H1 (cell line): ENCODE results near the gene FOXI3. TPM values are rescaled to one million over a fixed set of nuclear protein-coding genes. Genes with fewer than 3 reads are reported as not detected.

Experiments used
- CTCF ChIA-PET: fragments of 300-600 bp; sonication (Branson Sonifier 250); formaldehyde crosslinking; loops from one replicate; lab custom pipeline; 2021; ENCODE audit not compliant: partially characterized antibody; lab: Charles Lee
- POLR2A ChIA-PET: fragments of 300-600 bp; sonication (Branson Sonifier 250); formaldehyde crosslinking; loops from one replicate; lab custom pipeline; 2021; ENCODE audit warnings: inconsistent platforms; ENCODE audit not compliant: partially characterized antibody; lab: Charles Lee
- DNase-seq, 2 experiments: peaks; one replicate each; pipeline versions ENCODE4 v3.0.0 to v3.0.0-alpha.2; 2010 to 2022; ENCODE audit warnings: low spot score in 2 of 2, low read depth in 1 of 2, mixed read lengths in 1 of 2
- FAIRE-seq: peaks from 2 replicates; lab custom pipeline; 2011; peaks lifted over from hg19 to GRCh38; lab: Jason Lieb, UNC
- H2AFZ ChIP-seq: 2 replicates; pipeline ENCODE4 v1.8.1; 2012; ENCODE audit warnings: low read length, inconsistent platforms
- H2AK5ac ChIP-seq: 2 replicates; pipeline ENCODE4 v1.6.1; 2013; ENCODE audit warnings: low read depth, low read length
- H2BK120ac ChIP-seq: replicated peaks from 2 replicates; pipeline ENCODE3; 2013; ENCODE audit warnings: low read depth, low read length, inconsistent platforms
- H2BK12ac ChIP-seq: 2 replicates; pipeline ENCODE4 v1.6.1; 2013; ENCODE audit warnings: low read depth, low read length
- H2BK15ac ChIP-seq: 2 replicates; pipeline ENCODE4 v1.6.1; 2013; ENCODE audit warnings: low read length
- H2BK20ac ChIP-seq: 2 replicates; pipeline ENCODE4 v1.6.1; 2013; ENCODE audit warnings: low read length
- H2BK5ac ChIP-seq: 2 replicates; pipeline ENCODE4 v1.6.1; 2013; ENCODE audit warnings: low read depth, low read length
- H3K14ac ChIP-seq: 2 replicates; pipeline ENCODE4 v1.6.1; 2013; ENCODE audit warnings: inconsistent platforms; ENCODE audit not compliant: insufficient read length
- H3K18ac ChIP-seq: 2 replicates; pipeline ENCODE4 v1.6.1; 2013; ENCODE audit warnings: low read length; ENCODE audit errors: extremely low read depth
- H3K23ac ChIP-seq: 2 replicates; pipeline ENCODE4 v1.6.1; 2013; ENCODE audit warnings: inconsistent platforms; ENCODE audit not compliant: insufficient read length
- H3K23me2 ChIP-seq: 2 replicates; pipeline ENCODE4 v1.6.1; 2013; ENCODE audit warnings: low read depth, low read length
- H3K27ac ChIP-seq: 2 replicates; pipeline ENCODE4 v1.6.1; 2011; ENCODE audit warnings: low read depth, low read length, inconsistent platforms
- H3K27me3 ChIP-seq, 4 experiments: replicated peaks in 1 of 4; 1 replicate in 1 of 4; 2 replicates in 3 of 4; pipeline versions ENCODE4 v1.6.1 to v1.8.1; 2011 to 2013; ENCODE audit warnings: low read length in 3 of 4, mild to moderate bottlenecking in 3 of 4, inconsistent platforms in 2 of 4, mixed read lengths in 2 of 4, moderate library complexity in 1 of 4; ENCODE audit not compliant: control insufficient read depth in 3 of 4, insufficient read depth in 3 of 4; ENCODE audit errors: extremely low read depth in 1 of 4
- H3K36me3 ChIP-seq, 4 experiments: 2 replicates each; pipeline versions ENCODE4 v1.6.1 to v1.8.1; 2011 to 2013; ENCODE audit warnings: mild to moderate bottlenecking in 4 of 4, low read length in 3 of 4, moderate library complexity in 2 of 4, control low read depth in 1 of 4, inconsistent platforms in 1 of 4; ENCODE audit not compliant: insufficient read depth in 4 of 4, control insufficient read depth in 2 of 4
- H3K4ac ChIP-seq: replicated peaks from 2 replicates; pipeline ENCODE3; 2013; ENCODE audit warnings: low read length, low read depth, mixed read lengths, inconsistent platforms; ENCODE audit not compliant: insufficient read length
- H3K4me1 ChIP-seq, 4 experiments: replicated peaks in 1 of 4; 1 replicate in 1 of 4; 2 replicates in 3 of 4; pipeline versions ENCODE4 v1.6.1 to v1.8.1; 2011 to 2013; ENCODE audit warnings: low read length in 3 of 4, inconsistent platforms in 2 of 4, mixed read lengths in 1 of 4; ENCODE audit not compliant: insufficient read depth in 4 of 4, control insufficient read depth in 3 of 4
- H3K4me2 ChIP-seq, 2 experiments: 2 replicates each; pipeline versions ENCODE4 v1.6.1 to v1.8.1; 2011 to 2013; ENCODE audit warnings: low read depth in 2 of 2, low read length in 2 of 2, control low read depth in 1 of 2, inconsistent platforms in 1 of 2, mild to moderate bottlenecking in 1 of 2; ENCODE audit not compliant: insufficient read depth in 1 of 2
- H3K4me3 ChIP-seq, 4 experiments: fragments of 200-600, 300-600 bp in 1 of 4; sonication (generic), shearing (Covaris generic), sonication (Bioruptor Twin) in 1 of 4; 2 replicates each; pipeline versions ENCODE4 v1.5.1 to v1.8.1; 2011 to 2016; ENCODE audit warnings: low read length in 4 of 4, low read depth in 3 of 4, control low read depth in 2 of 4, inconsistent platforms in 2 of 4, mild to moderate bottlenecking in 2 of 4, mixed read lengths in 1 of 4, moderate library complexity in 1 of 4; ENCODE audit not compliant: insufficient read depth in 2 of 4; ENCODE audit errors: extremely low read depth in 1 of 4
- H3K56ac ChIP-seq: replicated peaks from 2 replicates; pipeline ENCODE3; 2013; ENCODE audit warnings: low read depth, mild to moderate bottlenecking, mixed read lengths, low read length, inconsistent platforms; ENCODE audit not compliant: insufficient read length
- H3K79me1 ChIP-seq: 2 replicates; pipeline ENCODE4 v1.6.1; 2013; ENCODE audit warnings: low read depth, low read length, control low read depth
- H3K79me2 ChIP-seq, 2 experiments: 2 replicates each; pipeline versions ENCODE4 v1.6.1 to v1.8.1; 2012 to 2013; ENCODE audit warnings: low read length in 2 of 2, mild to moderate bottlenecking in 2 of 2, inconsistent platforms in 1 of 2; ENCODE audit not compliant: insufficient read depth in 2 of 2, control insufficient read depth in 1 of 2
- H3K9ac ChIP-seq, 4 experiments: replicated peaks in 1 of 4; 1 replicate in 1 of 4; 2 replicates in 3 of 4; pipeline versions ENCODE4 v1.6.1 to v1.8.1; 2011 to 2013; ENCODE audit warnings: low read depth in 3 of 4, low read length in 3 of 4, control low read depth in 2 of 4, mild to moderate bottlenecking in 2 of 4, moderate library complexity in 2 of 4, inconsistent platforms in 1 of 4; ENCODE audit errors: extremely low read depth in 1 of 4
- H3K9me3 ChIP-seq, 2 experiments: 2 replicates each; pipeline versions ENCODE4 v1.6.1 to v1.8.1; 2012 to 2013; ENCODE audit warnings: mild to moderate bottlenecking in 2 of 2, moderate library complexity in 2 of 2, control low read depth in 1 of 2, inconsistent platforms in 1 of 2, low read depth in 1 of 2, low read length in 1 of 2, mixed read lengths in 1 of 2; ENCODE audit not compliant: insufficient read depth in 2 of 2
- H4K20me1 ChIP-seq, 2 experiments: replicated peaks in 1 of 2; 2 replicates each; pipeline versions ENCODE3 to v1.8.1; 2011 to 2013; ENCODE audit warnings: inconsistent platforms in 2 of 2, low read length in 2 of 2, mild to moderate bottlenecking in 1 of 2; ENCODE audit not compliant: insufficient read depth in 2 of 2, control insufficient read depth in 1 of 2
- H4K5ac ChIP-seq: 2 replicates; pipeline ENCODE4 v1.6.1; 2013; ENCODE audit warnings: low read length, low read depth, mixed read lengths, inconsistent platforms; ENCODE audit not compliant: insufficient read length
- H4K8ac ChIP-seq: 2 replicates; pipeline ENCODE4 v1.8.0; 2013; ENCODE audit warnings: mild to moderate bottlenecking, moderate library complexity, low read length, inconsistent platforms; ENCODE audit not compliant: insufficient read depth; ENCODE audit errors: extremely low read depth
- H4K91ac ChIP-seq: replicated peaks from 2 replicates; pipeline ENCODE3; 2013; ENCODE audit warnings: low read length, mixed read lengths, inconsistent platforms; ENCODE audit not compliant: insufficient read length
- ATF3 ChIP-seq: IDR thresholded peaks from 2 replicates; pipeline ENCODE4 v1.6.1; 2011; ENCODE audit warnings: low read depth, mild to moderate bottlenecking, low read length; ENCODE audit not compliant: insufficient read depth
- BACH1 ChIP-seq: IDR thresholded peaks from 2 replicates; pipeline ENCODE4 v1.6.1; 2012; ENCODE audit warnings: low read length, improper control_type of control experiment
- MAFK ChIP-seq: IDR thresholded peaks from 2 replicates; pipeline ENCODE4 v1.6.1; 2012; ENCODE audit warnings: low read depth, mild to moderate bottlenecking, improper control_type of control experiment, low read length
- MAX ChIP-seq: IDR thresholded peaks from 2 replicates; pipeline ENCODE4 v1.6.1; 2012; ENCODE audit warnings: inconsistent platforms
- RXRA ChIP-seq: IDR thresholded peaks from 2 replicates; pipeline ENCODE4 v1.6.1; 2011; ENCODE audit warnings: low read depth, mild to moderate bottlenecking, low read length, moderate library complexity; ENCODE audit not compliant: insufficient read depth
- TEAD4 ChIP-seq: IDR thresholded peaks from 2 replicates; pipeline ENCODE4 v1.6.1; 2012; ENCODE audit warnings: low read depth, low read length, inconsistent platforms, mixed read lengths
- USF2 ChIP-seq: IDR thresholded peaks from 2 replicates; pipeline ENCODE4 v1.6.1; 2011; ENCODE audit warnings: low read length, improper control_type of control experiment
- whole genome bisulfite sequencing, 2 experiments: shearing (Covaris generic) in 1 of 2; methylation state at CpG; one replicate each; pipeline versions ENCODE4 v1.1.6 to v1.1.7; 2013 to 2015; ENCODE audit warnings: low lambda C conversion rate in 2 of 2, mixed read lengths in 2 of 2, inconsistent platforms in 1 of 2, low coverage in 1 of 2, missing lambda C conversion rate in 1 of 2; ENCODE audit not compliant: insufficient replicate concordance in 2 of 2, insufficient coverage in 1 of 2, insufficient read length in 1 of 2; ENCODE audit errors: extremely low coverage in 1 of 2, missing lambda C conversion rate in 1 of 2; 5-methylcytosine and 5-hydroxymethylcytosine counted together
- polyA plus RNA-seq, 7 experiments: library from polyadenylated mRNA; depleted of rRNA in 3 of 7; stranded (reverse) in 5 of 7; unstranded in 2 of 7; fragments of >200 nt in 5 of 7; fragments of 200-250 nt in 2 of 7; gene quantifications; 1 replicate in 5 of 7; 2 replicates in 1 of 7; 4 replicates in 1 of 7; pipeline versions ENCODE4 v1.2.1 to v1.2.3, GENCODE V29; 2011 to 2013; ENCODE audit warnings: missing spikeins in 2 of 7, mixed read lengths in 2 of 7
- total RNA-seq: library from RNA; stranded (reverse); fragmentation: NEBNext Ultra II Directional; extraction: Animal tissue kit (Norgen Biotek cat#: 25700); gene quantifications from 2 replicates; pipeline ENCODE4 v1.2.1, GENCODE V29; 2021

Gene FOXI3
- total and polyA plus RNA-seq, 2 of the 8 experiments (the other 6 are each of a cell fraction or from before 2014, with no cell fraction given) = 6.8 to 15.9 TPM

- 0 out of 2 replicates have a peak overlapping the region, but pooled peaks have one; percentile 11 for H3K27ac ChIP-seq
- no peak overlapping the region for H3K23ac ChIP-seq
- H4K5ac ChIP-seq = peak overlapping the region; percentile 49
- H4K20me1 ChIP-seq = no peaks in the 10 kb centered on the region
- H4K8ac ChIP-seq = no peak overlapping the region
- H3K79me2 ChIP-seq = 0 out of 4 replicates have a peak, but pooled peaks cover 0 to 4% of the 10 kb centered on the region in 2 experiments
- no peaks in the 10 kb centered on the region; the same call in 1 of the 2 replicates for H3K23me2 ChIP-seq
- no peak overlapping the region; a peak in 1 of 8 replicates for H3K4me3 ChIP-seq
- POLR2A ChIA-PET = interaction anchor here (1.0 kb wide), 1 partner anchor 9 kb away, joined by 3 read pairs; no protein-coding TSS in a partner anchor
- WGBS, 2 experiments = 62% methylated on average over 4 of the region's 4 CpGs; no CpG with 5 or more reads in 1 of the 2 experiments
- H3K9me3 ChIP-seq = no peaks in the 10 kb centered on the region
- no peak overlapping the region; the same call in 1 of the 2 replicates for H2BK20ac ChIP-seq
- peak overlapping the region; percentile 63 for H2BK120ac ChIP-seq
- peaks cover 3 to 29% (median 7%) of the 10 kb centered on the region in 4 experiments; a peak in 5 of 8 replicates for H3K36me3 ChIP-seq
- H2BK12ac ChIP-seq = peak overlapping the region; percentile 89
- no peak overlapping the region for H3K56ac ChIP-seq
- TF ChIP-seq MAX (no peak), ATF3 (no peak), RXRA (no peak), BACH1 (peak; percentile 76), MAFK (peak; percentile 25; the same call in 1 of the 2 replicates), TEAD4 (no peak), USF2 (no peak)
- TF ChIP-seq, all 59 proteins: peak for 2
- H2BK15ac ChIP-seq = peak overlapping the region; percentile 81; the same call in 1 of the 2 replicates
- H4K91ac ChIP-seq = peak overlapping the region; percentile 56
- CTCF ChIA-PET = interaction anchor here (1.0 kb wide), 1 partner anchor 62 kb away, joined by 4 read pairs; no protein-coding TSS in a partner anchor
- DNase-seq (no peak), FAIRE-seq (no peak)
- peak overlapping the region; percentile 63 for H3K4ac ChIP-seq
- H3K79me1 ChIP-seq = no peaks in the 10 kb centered on the region
- H2BK5ac ChIP-seq = peak overlapping the region; percentile 67; the same call in 1 of the 2 replicates
- H3K27me3 ChIP-seq = no peaks in the 10 kb centered on the region
- H2AK5ac ChIP-seq = peak overlapping the region; percentile 43; the same call in 1 of the 2 replicates
- H3K18ac ChIP-seq = peak overlapping the region; percentile 34; the same call in 1 of the 2 replicates
- peaks cover 12 to 24% (median 17%) of the 10 kb centered on the region in 4 experiments for H3K4me1 ChIP-seq
- no peak overlapping the region for H2AFZ ChIP-seq
- H3K4me2 ChIP-seq = peak overlapping the region in 1 of 2 experiments; percentile 84; a peak in 1 of 4 replicates
- no peak overlapping the region for H3K14ac ChIP-seq
- H3K9ac ChIP-seq = no peak overlapping the region
Measured at GRCh38 chr2:88442473-88442872, 10.0 kb downstream of the FOXI3 start.
